DMS53 treated with DMSO at 0.1 percent for 48 hours (cell line): ENCODE results near the gene DMRTB1.

Experiments
- DNase-seq: peaks from one replicate; lab custom pipeline; 2025; ENCODE audit not compliant: unreplicated experiment; lab: John Stamatoyannopoulos, UW

DMRTB1 gene

GRCh38 chr1:53507116-53507820, 48.1 kb downstream of the DMRTB1 start:
- no peak for DNase-seq

GRCh38 chr1:53508056-53508990, 49.1 kb downstream of the DMRTB1 start:
- no peak for DNase-seq

- DNase-seq, result peak; percentile 19
Measured at GRCh38 chr1:53508991-53509666, 49.9 kb downstream of the DMRTB1 start.

GRCh38 chr1:53509775-53510174, 50.6 kb downstream of the DMRTB1 start:
- no peak for DNase-seq

GRCh38 chr1:53510215-53510614, 51.0 kb downstream of the DMRTB1 start:
- no peak for DNase-seq

GRCh38 chr1:53511323-53511932, 52.2 kb downstream of the DMRTB1 start:
- DNase-seq, result no peak

GRCh38 chr1:53511933-53512806, 53.0 kb downstream of the DMRTB1 start:
- DNase-seq, result no peak

GRCh38 chr1:53512807-53513755, 53.9 kb downstream of the DMRTB1 start:
- DNase-seq, result no peak

GRCh38 chr1:53513846-53514245, 54.6 kb downstream of the DMRTB1 start:
- DNase-seq, result no peak

- DNase-seq, result no peak
Measured at GRCh38 chr1:53514436-53514835, 55.2 kb downstream of the DMRTB1 start.

- DNase-seq, result no peak
Measured at GRCh38 chr1:53516181-53516580, 57.0 kb downstream of the DMRTB1 start.
